SH-SY5Y (cell line): ENCODE data around the gene MST1R.

Source experiments
- GATA2 ChIP-seq: IDR thresholded peaks from 2 replicates; pipeline ENCODE4 v1.6.1; 2011; ENCODE audit warnings: mild to moderate bottlenecking, low read depth, low read length
- GATA3 ChIP-seq: IDR thresholded peaks from 2 replicates; pipeline ENCODE4 v1.6.1; 2011; ENCODE audit warnings: low read depth, mild to moderate bottlenecking, low read length, moderate library complexity

Gene MST1R

DNA sequence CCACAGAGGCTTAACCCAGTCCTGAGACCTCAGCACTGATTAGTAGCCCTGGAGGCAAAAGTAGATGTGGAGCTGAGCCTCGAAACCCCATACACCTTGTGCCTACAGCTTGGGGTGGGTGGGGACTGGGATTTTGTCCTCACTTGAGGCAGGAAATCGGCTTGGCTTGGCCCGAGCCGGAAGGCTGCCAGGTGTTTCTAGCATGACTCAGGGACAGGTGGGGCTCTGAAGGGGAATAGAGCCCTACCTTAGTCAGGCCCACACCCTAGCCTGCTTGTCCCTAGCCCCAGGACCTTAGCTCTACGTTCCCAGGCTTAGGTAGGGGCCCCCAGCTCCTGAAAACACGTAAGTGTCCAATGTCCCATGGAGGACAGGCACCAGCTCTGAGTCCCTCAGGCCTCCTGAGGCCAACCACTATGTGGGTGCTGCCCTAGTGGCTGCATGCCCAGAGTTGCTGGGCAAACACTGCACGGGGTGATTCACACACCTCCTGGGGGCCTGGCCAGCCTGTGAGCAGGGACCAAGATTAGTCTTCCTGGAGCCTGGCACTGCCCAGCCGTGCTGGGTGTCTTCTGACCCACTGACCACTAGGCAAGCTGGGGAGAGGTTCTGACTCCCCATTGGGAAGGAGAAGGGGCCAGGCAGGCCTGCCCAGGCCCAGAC, 3.1 kb downstream of the MST1R start:
- TF ChIP-seq GATA2: no peak
- no peak for TF ChIP-seq GATA3

DNA sequence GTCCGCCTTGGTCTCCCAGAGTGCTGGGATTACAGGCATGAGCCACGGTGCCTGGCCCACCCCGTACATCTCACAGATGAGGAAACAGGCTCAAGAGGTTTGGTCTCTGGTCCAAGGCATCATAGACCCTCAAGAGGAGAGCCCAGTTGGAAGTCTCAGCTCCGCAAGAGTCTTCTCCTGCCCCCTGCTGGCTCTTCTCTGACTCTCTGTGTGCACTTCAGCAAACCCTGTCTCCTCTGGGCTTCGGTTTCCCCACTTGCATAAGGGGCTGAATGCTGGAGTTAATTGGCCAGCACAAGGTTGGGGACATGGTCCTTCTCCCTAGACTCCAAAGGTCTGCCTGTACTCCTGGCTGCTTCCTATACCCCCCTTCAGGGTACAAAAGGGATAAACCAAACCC, 3.9 kb downstream of the MST1R start:
- TF ChIP-seq GATA2: no peak
- no peak for TF ChIP-seq GATA3

DNA sequence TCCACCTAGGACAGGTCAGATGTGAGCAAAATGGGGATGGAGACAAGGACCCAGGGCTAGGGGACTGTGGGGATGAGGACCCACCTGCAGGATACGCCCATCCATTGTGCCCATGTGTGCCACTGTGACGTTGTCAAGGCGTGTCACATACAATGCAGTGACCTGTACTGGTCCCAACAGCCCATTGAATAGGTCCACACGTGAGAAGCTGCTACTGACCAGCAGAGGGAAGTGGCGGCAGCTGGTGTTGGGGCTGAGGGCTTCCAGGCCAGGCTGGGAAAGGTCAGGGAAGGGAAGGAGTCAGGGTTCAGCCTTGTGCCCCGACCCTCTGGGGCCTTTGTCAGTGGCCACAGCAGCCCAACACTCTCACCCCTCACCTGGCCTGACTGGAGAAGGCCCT, 4.7 kb downstream of the MST1R start:
- no peak for TF ChIP-seq GATA2
- TF ChIP-seq GATA3: no peak

DNA sequence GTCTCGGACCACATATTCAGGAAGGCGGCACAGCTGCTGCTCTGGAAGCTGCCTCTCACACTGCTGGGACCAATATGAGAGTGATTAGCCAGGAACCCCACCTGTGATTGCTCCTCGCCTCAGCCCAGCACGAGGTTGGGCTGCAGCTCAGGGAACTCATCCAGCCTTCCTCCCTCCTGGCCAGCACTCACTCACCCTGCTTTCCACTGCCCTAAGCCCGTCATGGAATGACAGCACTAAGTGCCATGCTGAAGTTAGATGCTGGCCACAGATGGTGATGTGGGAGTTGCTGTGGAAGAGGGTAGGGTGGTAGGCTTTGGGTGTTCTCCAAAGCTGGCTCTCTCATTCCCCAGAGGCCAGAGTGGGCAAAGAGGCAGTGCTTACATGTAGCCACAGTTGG, 7.3 kb downstream of the MST1R start:
- TF ChIP-seq GATA3 (no peak), GATA2 (no peak)

DNA sequence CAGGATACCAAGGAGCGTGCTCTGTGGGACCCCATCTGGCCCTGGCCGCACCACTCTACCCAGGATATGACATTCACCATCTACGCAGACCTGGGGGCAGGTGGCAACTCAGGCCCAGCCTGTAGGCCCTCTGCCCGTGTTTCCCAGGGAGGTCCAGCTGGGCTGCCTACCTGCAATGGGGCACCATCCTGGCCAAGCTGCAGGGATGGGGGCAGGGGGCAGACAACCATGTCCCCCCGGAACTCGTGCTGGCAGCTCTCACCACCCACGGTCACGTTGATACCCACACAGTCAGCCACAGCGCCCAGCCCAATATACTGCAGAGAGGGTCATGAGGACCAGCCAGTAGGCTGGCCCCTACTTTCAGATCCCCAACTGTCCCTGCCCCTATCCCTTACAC, 7.9 kb downstream of the MST1R start:
- TF ChIP-seq GATA3: no peak
- TF ChIP-seq GATA2: no peak

DNA sequence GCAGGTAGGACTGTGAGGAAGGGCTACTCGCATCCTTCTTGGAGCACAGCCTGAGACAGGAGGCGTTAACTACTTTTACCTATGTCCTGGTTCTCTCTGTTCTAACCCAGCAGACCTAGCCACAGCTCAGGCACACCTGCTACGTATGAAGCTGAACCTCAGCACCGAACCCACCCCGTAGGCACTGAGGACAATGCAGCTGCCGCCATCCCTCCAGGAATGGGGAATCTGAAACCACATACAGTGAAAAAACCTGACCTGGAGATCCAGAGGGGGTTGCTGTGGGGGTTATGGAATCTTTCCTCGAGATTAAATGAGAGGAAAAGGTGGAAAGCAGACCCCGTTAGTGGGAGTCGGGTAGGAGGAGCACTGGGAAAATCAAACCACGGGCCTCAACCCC, 14.4 kb downstream of the MST1R start:
- TF ChIP-seq GATA3: no peak
- no peak for TF ChIP-seq GATA2

DNA sequence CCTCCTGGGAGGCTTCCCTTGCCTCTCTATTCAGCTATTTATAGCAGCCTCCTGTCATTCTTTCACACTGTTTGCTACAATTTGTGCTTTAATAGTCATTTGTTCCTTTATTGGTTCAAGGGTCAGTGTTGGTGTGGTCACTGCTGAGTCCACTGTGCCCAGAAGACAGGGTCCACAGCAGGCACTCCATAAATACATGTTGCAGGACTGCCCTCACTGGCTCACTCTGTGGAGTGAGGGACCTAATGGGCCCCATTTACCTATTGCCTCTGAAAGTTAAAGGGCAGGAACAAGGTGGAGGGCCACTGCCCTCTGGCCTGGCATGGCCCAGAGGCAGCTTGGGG, 16.8 kb downstream of the MST1R start:
- TF ChIP-seq GATA2 (no peak), GATA3 (no peak)

DNA sequence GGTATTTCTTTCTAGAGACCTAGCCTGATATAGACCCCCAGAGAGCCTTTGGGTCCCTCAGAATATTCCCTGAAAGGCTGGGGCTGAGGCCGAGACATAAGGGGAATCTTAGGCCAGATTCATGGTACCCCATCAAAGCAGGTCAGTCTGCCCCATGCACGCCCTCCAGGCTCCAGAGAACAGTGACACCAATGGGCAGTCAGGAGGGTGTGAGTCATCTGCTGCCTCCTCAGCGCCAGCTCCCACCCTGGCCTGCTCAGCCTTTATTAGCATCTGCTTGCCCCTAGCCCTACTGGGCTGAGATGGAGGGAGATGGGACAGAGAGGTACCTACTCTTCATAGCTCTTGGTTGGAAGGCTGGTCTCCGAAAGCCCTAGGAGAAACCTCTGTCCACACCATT, 19.7 kb downstream of the MST1R start:
- TF ChIP-seq GATA2 (no peak), GATA3 (no peak)

DNA sequence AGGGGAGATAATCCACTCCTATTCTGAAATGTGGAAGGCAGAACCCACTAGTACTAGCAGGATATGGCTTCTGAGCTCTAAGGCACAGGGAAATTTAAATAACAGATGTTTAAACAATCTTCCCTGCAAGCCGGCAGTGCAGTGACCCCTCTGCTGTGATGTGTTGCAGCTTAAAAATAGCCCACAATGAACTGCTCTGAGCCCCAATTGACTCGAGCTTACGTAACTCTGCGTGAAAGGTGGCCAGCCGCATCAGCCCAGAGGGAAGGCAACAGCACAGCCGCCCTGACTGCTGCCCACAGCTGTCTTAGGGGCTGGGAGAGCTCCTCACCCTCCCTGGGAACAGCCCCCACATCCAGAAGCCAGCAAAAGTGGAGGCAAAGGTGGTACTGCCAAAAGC, 21.5 kb downstream of the MST1R start:
- TF ChIP-seq GATA2: no peak
- TF ChIP-seq GATA3: no peak

DNA sequence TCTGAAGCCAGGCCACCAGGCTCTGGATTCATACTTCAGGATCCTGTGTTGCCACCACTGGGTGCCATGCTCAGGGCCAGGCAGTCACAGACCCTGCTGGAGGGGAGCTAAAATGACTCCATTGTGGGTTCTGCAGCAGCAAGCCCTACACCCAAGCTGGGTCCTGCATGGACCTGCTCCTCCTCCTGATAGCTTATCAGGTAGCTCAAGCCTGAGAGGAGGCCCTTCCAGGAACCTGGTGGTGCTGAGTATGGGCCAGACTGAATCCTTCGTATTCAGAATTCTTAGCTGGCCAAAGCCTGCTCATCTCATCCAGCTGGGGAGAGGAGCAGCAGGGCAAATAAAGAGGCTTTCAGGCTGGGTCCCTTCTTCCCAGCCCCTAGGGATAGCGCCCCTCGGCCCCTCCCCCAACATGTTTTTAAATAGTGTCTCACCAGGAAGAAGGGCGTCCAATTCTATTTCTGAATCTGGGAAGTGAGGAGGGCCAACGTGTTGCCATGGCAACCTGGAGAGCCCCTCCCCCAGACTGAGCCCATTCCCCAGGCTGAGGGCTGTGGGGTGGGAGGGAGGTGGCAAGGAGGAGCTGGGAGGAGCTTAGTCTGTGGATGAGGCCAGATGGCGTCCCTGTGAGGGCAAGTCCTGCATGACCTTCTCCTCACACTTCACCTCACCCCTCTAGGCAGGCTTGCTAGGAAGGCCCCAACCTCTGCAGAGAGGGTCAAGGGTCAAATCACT, 22.9 kb downstream of the MST1R start:
- no peak for TF ChIP-seq GATA2
- no peak for TF ChIP-seq GATA3

DNA sequence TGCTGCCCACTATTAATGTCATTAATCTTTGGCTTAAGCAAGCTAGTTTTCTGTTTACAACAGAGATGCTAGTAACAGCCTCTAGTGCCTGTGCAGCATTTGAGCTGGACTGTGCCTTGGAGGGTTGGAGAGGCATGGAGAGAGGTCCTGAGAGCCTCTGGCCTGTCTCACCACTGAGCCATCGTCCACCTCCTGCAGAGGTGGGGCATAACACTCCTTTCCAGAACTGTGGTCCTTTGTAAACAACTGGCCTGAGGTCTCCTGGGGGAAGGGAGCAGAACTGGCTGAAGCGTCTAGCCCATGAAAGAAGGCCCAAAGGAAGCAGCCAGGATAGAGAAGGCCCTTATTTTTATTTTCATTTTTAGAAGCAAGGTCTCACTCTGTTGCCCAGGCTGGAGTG, 24.0 kb downstream of the MST1R start:
- TF ChIP-seq GATA2 (no peak), GATA3 (no peak)

DNA sequence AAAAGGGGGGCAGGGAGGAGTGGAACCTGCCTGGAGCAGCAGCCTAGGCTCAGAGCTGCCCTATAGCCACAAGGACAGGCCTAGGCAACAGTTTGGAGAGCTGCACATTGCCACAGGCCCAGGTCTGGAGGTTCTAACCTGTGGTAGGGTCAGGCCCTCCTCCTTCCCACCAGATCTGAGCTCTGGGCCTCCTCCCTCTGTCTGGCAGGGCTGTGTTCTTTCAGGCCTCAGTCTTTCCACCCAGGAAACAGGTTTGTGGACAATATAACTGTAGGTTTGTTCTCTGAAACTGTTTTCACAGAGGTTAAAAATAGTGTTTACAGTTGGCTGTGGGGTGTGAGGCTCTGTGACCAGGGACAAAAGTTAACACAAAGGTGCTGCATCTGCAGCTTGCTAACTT, 25.0 kb downstream of the MST1R start:
- no peak for TF ChIP-seq GATA2
- TF ChIP-seq GATA3: no peak

DNA sequence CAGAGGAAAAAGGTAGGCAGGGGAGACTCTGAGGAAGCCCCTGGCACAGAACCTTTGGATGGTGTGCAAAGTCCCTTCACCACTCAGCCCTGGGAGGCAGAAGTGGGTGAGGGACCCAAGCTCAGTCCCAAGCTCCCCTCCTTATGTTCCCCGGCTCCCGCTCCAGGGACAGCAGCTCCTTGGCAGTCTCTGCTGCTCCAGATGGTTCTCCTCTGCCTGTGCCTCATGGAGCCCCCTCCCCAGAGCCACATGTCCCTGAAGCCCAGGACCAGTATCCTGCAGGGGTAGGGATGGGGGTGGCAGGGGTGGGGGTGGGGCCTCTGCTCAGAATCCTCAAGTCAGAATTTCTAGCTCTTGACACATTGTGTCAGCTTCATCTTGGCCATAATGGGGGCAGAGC, 26.0 kb downstream of the MST1R start:
- TF ChIP-seq GATA2 (no peak), GATA3 (no peak)

DNA sequence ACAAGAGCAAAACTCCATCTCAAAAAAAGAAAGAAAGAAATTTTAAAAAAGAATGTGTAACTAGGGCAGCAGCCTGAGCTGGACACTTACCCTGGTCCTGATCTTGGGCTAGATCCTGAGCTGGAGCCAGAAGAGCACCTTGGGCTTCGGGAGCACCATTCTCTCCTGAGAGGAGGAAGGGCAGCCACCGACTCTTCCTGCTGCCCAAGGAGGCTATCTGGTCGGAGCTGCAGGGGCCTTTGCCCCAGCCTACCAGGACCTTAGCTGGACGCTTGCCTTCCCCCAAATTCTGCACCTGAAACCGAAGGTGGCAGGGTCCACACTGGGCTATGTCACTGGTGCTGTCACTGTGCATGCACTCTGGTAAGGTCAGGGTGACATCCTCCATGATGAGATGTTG, 27.1 kb downstream of the MST1R start:
- TF ChIP-seq GATA3 (no peak), GATA2 (no peak)

DNA sequence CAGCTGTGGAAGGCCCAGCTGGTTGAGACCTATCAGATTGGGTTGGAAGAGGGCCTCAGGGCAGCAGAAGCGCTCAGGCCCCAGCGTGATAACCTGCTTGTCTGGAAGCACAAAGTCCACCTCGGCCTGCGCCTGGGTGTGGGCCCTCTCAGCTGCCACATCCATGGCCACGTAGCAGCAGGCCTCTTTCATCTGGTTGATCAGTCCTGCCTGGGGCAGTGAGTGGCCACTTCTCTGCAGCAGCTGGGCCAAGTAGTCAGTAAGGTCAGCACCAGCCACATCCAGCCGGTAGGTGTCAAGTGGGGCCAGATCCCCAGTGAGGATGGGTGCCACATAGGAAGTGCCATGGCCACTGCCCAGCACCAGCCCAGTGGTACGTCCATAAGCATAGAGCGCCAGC, 30.1 kb downstream of the MST1R start:
- TF ChIP-seq GATA2: peak; percentile 68
- TF ChIP-seq GATA3: no peak
